IMR-90 (cell line): ENCODE measurements around the gene ZRSR2. TPM values are rescaled to one million over a fixed set of nuclear protein-coding genes. Genes with fewer than 3 reads are reported as not detected.

ENCODE experiments used
- ATAC-seq: fragments of 200-7000 bp; cut with Tn5 transposase; 2 replicates; pipeline ENCODE4 v1.9.1; 2020; ENCODE audit warnings: low read depth, mild to moderate bottlenecking, moderate library complexity
- BruUV-seq: library from RNA; stranded (reverse); fragments of 400-500 nt; replicated peaks from 2 replicates; lab custom pipeline; 2021; lab: Mats Ljungman, UMichigan
- CTCF ChIA-PET: fragments of 300-600 bp; formaldehyde crosslinking; extraction: SDS; loops from one replicate; lab custom pipeline; 2021; ENCODE audit warnings: antibody characterized with exemption; lab: Yijun Ruan, JAX
- POLR2A ChIA-PET: fragments of 300-600 bp; sonication (Branson Sonifier 250); formaldehyde crosslinking; loops from one replicate; lab custom pipeline; 2022; ENCODE audit warnings: antibody characterized with exemption; ENCODE audit not compliant: unreplicated experiment; lab: Charles Lee
- DNase-seq: peaks from one replicate; pipeline ENCODE4 v3.0.0; 2013
- H2AFZ ChIP-seq: replicated peaks from 2 replicates; pipeline ENCODE3; 2013; ENCODE audit warnings: low read length, mild to moderate bottlenecking; ENCODE audit not compliant: poor library complexity
- H2AK5ac ChIP-seq: 2 replicates; pipeline ENCODE4 v1.6.1; 2013; ENCODE audit warnings: low read depth, low read length, inconsistent platforms
- H2AK9ac ChIP-seq: replicated peaks from 2 replicates; pipeline ENCODE3; 2013; ENCODE audit warnings: mild to moderate bottlenecking, low read depth, low read length, moderate library complexity; ENCODE audit not compliant: poor library complexity
- H2BK120ac ChIP-seq: 2 replicates; pipeline ENCODE4 v1.6.1; 2013; ENCODE audit warnings: low read depth, low read length, inconsistent platforms
- H2BK15ac ChIP-seq: 3 replicates; pipeline ENCODE4 v1.6.1; 2013; ENCODE audit warnings: low read depth, low read length, inconsistent platforms
- H2BK20ac ChIP-seq: 2 replicates; pipeline ENCODE4 v1.6.1; 2013; ENCODE audit warnings: low read depth, mild to moderate bottlenecking, inconsistent platforms, low read length, moderate library complexity
- H2BK5ac ChIP-seq: 2 replicates; pipeline ENCODE4 v1.6.1; 2013; ENCODE audit warnings: mild to moderate bottlenecking, low read depth, low read length, inconsistent platforms; ENCODE audit not compliant: poor library complexity, severe bottlenecking
- H3K14ac ChIP-seq: replicated peaks from 2 replicates; pipeline ENCODE4 v1.6.1; 2013; ENCODE audit warnings: low read depth, low read length, inconsistent platforms
- H3K18ac ChIP-seq: 2 replicates; pipeline ENCODE4 v1.6.1; 2013; ENCODE audit warnings: low read depth, low read length, control low read depth
- H3K23ac ChIP-seq: 2 replicates; pipeline ENCODE4 v1.6.1; 2013; ENCODE audit warnings: low read depth, low read length, inconsistent platforms
- H3K27ac ChIP-seq: 2 replicates; pipeline ENCODE4 v1.5.1; 2013; ENCODE audit warnings: mild to moderate bottlenecking, control low read depth, low read length; ENCODE audit not compliant: insufficient read depth
- H3K27me3 ChIP-seq: 2 replicates; pipeline ENCODE4 v1.6.1; 2013; ENCODE audit warnings: low read length; ENCODE audit not compliant: control insufficient read depth, insufficient read depth
- H3K36me3 ChIP-seq: 2 replicates; pipeline ENCODE4 v1.6.1; 2013; ENCODE audit warnings: low read length, mixed read lengths; ENCODE audit not compliant: control insufficient read depth, insufficient read depth
- H3K4ac ChIP-seq: 2 replicates; pipeline ENCODE4 v1.6.1; 2013; ENCODE audit warnings: low read depth, low read length, inconsistent platforms
- H3K4me1 ChIP-seq: 2 replicates; pipeline ENCODE4 v1.6.1; 2013; ENCODE audit warnings: low read length, mixed read lengths; ENCODE audit not compliant: control insufficient read depth, insufficient read depth
- H3K4me2 ChIP-seq: 2 replicates; pipeline ENCODE4 v1.6.1; 2013; ENCODE audit warnings: low read depth, mild to moderate bottlenecking, control low read depth, low read length, moderate library complexity
- H3K4me3 ChIP-seq: 2 replicates; pipeline ENCODE4 v1.5.1; 2013; ENCODE audit warnings: low read depth, mild to moderate bottlenecking, control low read depth, low read length, moderate library complexity; ENCODE audit not compliant: insufficient read depth
- H3K56ac ChIP-seq: 2 replicates; pipeline ENCODE4 v1.6.1; 2013; ENCODE audit warnings: low read length, inconsistent platforms; ENCODE audit not compliant: insufficient read depth; ENCODE audit errors: extremely low read depth
- H3K79me1 ChIP-seq, 2 experiments: 2 replicates each; pipeline ENCODE4 v1.6.1; 2013; ENCODE audit warnings: low read length in 2 of 2, inconsistent platforms in 1 of 2, low read depth in 1 of 2
- H3K9ac ChIP-seq: 2 replicates; pipeline ENCODE4 v1.6.1; 2013; ENCODE audit warnings: low read depth, low read length, control low read depth
- H3K9me1 ChIP-seq: 2 replicates; pipeline ENCODE4 v1.6.1; 2013; ENCODE audit warnings: low read length, inconsistent platforms; ENCODE audit not compliant: insufficient read depth
- H3K9me3 ChIP-seq: 2 replicates; pipeline ENCODE4 v1.6.1; 2013; ENCODE audit warnings: low read length; ENCODE audit not compliant: control insufficient read depth, insufficient read depth
- H4K20me1 ChIP-seq: 2 replicates; pipeline ENCODE4 v1.6.1; 2013; ENCODE audit warnings: low read length, inconsistent platforms; ENCODE audit not compliant: insufficient read depth
- H4K5ac ChIP-seq: 2 replicates; pipeline ENCODE4 v1.6.1; 2013; ENCODE audit warnings: mild to moderate bottlenecking, low read depth, low read length, control low read depth
- H4K8ac ChIP-seq, 2 experiments: 2 replicates each; pipeline ENCODE4 v1.6.1; 2013; ENCODE audit warnings: low read depth in 2 of 2, low read length in 2 of 2, control low read depth in 1 of 2, inconsistent platforms in 1 of 2
- H4K91ac ChIP-seq: 2 replicates; pipeline ENCODE4 v1.6.1; 2013; ENCODE audit warnings: low read depth, low read length, inconsistent platforms; ENCODE audit not compliant: insufficient read depth
- BHLHE40 ChIP-seq: fragments of 150-350 bp; IDR thresholded peaks from 2 replicates; pipeline ENCODE4 v1.6.1; 2016; ENCODE audit warnings: mild to moderate bottlenecking, low read depth, low read length
- CEBPB ChIP-seq: IDR thresholded peaks from 2 replicates; pipeline ENCODE4 v1.6.1; 2012; ENCODE audit warnings: low read depth, low read length, improper control_type of control experiment
- CHD1 ChIP-seq: IDR thresholded peaks from 2 replicates; pipeline ENCODE4 v1.6.1; 2012; ENCODE audit warnings: low read depth, low read length, improper control_type of control experiment
- ELK1 ChIP-seq: fragments of 150-350 bp; IDR thresholded peaks from 2 replicates; pipeline ENCODE4 v1.6.1; 2016; ENCODE audit warnings: low read depth, mild to moderate bottlenecking, low read length, moderate library complexity, borderline replicate concordance
- MAFK ChIP-seq: IDR thresholded peaks from 2 replicates; pipeline ENCODE4 v1.6.1; 2012; ENCODE audit warnings: low read depth, low read length, improper control_type of control experiment
- MXI1 ChIP-seq: IDR thresholded peaks from 2 replicates; pipeline ENCODE4 v1.6.1; 2012; ENCODE audit warnings: low read depth, mild to moderate bottlenecking, low read length, moderate library complexity, borderline replicate concordance
- NFE2L2 ChIP-seq: fragments of 150-350 bp; IDR thresholded peaks from 2 replicates; pipeline ENCODE4 v1.6.1; 2016; ENCODE audit warnings: low read depth, mild to moderate bottlenecking, low read length
- POLR2A ChIP-seq: IDR thresholded peaks from 2 replicates; pipeline ENCODE4 v1.6.1; 2012; ENCODE audit warnings: mild to moderate bottlenecking, low read depth, low read length
- RFX5 ChIP-seq: IDR thresholded peaks from 2 replicates; pipeline ENCODE4 v1.8.0; 2012; ENCODE audit warnings: low read depth, mild to moderate bottlenecking, low read length, moderate library complexity
- WGBS, 2 experiments: methylation state at CpG; one replicate each; pipeline versions ENCODE4 v1.1.5 to v1.1.7; 2013; ENCODE audit warnings: missing lambda C conversion rate in 2 of 2; ENCODE audit not compliant: insufficient read length in 1 of 2; ENCODE audit errors: extremely low coverage in 2 of 2; 5-methylcytosine and 5-hydroxymethylcytosine counted together
- dilution Hi-C: fragments of 300-500 bp; cut with HindIII; formaldehyde crosslinking; loops from one replicate; pipeline ENCODE4 v1.14.3; 2018; ENCODE audit warnings: low sequenced_read_pairs; ENCODE audit not compliant: unreplicated experiment
- in situ Hi-C: fragments of 300-500 bp; cut with MboI; formaldehyde crosslinking; loops from 3 replicates; pipeline ENCODE4 v1.14.3; 2019; ENCODE audit warnings: low sequenced_read_pairs, inconsistent platforms, mixed read lengths
- intact Hi-C: fragments of 100-400 bp; cut with micrococcal nuclease; formaldehyde crosslinking; loops from 2 replicates; pipeline ENCODE4 v1.10.0; 2022
- polyA plus RNA-seq, 3 experiments: library from polyadenylated mRNA; depleted of rRNA; stranded (reverse); fragments of >200 nt; gene quantifications; 2 replicates each; pipeline ENCODE4 v1.2.3, GENCODE V29; 2012; ENCODE audit warnings: low replicate concordance in 1 of 3
- total RNA-seq: library from RNA; depleted of rRNA; stranded (reverse); fragments of >200 nt; gene quantifications from 2 replicates; pipeline ENCODE4 v1.2.3, GENCODE V29; 2012

ZRSR2 gene
- total and polyA plus RNA-seq, 2 of the 4 experiments (the other 2 are of a cell fraction), result 4.7 to 11.3 TPM

- dilution Hi-C loops, result no loop called here
- ChIA-PET POLR2A (no interaction called here), CTCF (no interaction called here)
- 62% methylated on average over 2 of the region's 3 CpGs; no CpG with 5 or more reads in 1 of the 2 experiments for WGBS, 2 experiments
- no peak overlapping the region for H3K18ac ChIP-seq
- no peak overlapping the region for H3K4me2 ChIP-seq
- no peak overlapping the region for H3K27ac ChIP-seq
- in situ Hi-C loops, result no loop called here
- peaks cover 2% of the 10 kb centered on the region; the same call in 1 of the 2 replicates for H3K4me1 ChIP-seq
- no TSS peak for BruUV-seq
- no peak overlapping the region for H2AK5ac ChIP-seq
- no peak overlapping the region for H2AFZ ChIP-seq
- H3K27me3 ChIP-seq, result peaks cover 5% of the 10 kb centered on the region; the same call in 1 of the 2 replicates
- no peaks in the 10 kb centered on the region for H3K36me3 ChIP-seq
- no peak overlapping the region for H3K23ac ChIP-seq
- no peak overlapping the region for H2BK5ac ChIP-seq
- no peak overlapping the region for H2BK20ac ChIP-seq
- no peak overlapping the region for H3K14ac ChIP-seq
- H3K4me3 ChIP-seq, result no peak overlapping the region
- no peak overlapping the region for H3K56ac ChIP-seq
- no peak overlapping the region for H2BK120ac ChIP-seq
- intact Hi-C loops, result no loop called here
- H3K9ac ChIP-seq, result no peak overlapping the region
- TF ChIP-seq MXI1 (no peak), BHLHE40 (no peak), ELK1 (no peak), RFX5 (no peak), NFE2L2 (no peak), CHD1 (no peak), MAFK (no peak), CEBPB (no peak), POLR2A (no peak)
- H4K20me1 ChIP-seq, result no peaks in the 10 kb centered on the region
- no peak overlapping the region for H3K4ac ChIP-seq
- H2AK9ac ChIP-seq, result no peak overlapping the region
- no peak for DNase-seq
- no peak overlapping the region for H4K5ac ChIP-seq
- H4K91ac ChIP-seq, result no peak overlapping the region
- H3K79me1 ChIP-seq, result no peaks in the 10 kb centered on the region
- H4K8ac ChIP-seq, result no peak overlapping the region
- H2BK15ac ChIP-seq, result no peak overlapping the region
- H3K9me1 ChIP-seq, result no peaks in the 10 kb centered on the region
- H3K9me3 ChIP-seq, result no peaks in the 10 kb centered on the region
- no peak for ATAC-seq
Observed at GRCh38 chrX:15866147-15866546, 75.9 kb downstream of the ZRSR2 start.
